ENCODE data around the gene HOXA3. TPM values are rescaled to one million over a fixed set of nuclear protein-coding genes. Genes with fewer than 3 reads are reported as not detected.

Gene HOXA3
- total RNA-seq, 6 donors from 2014 or later, result 0.20 to 11.4 (median 3.5) TPM

DNA sequence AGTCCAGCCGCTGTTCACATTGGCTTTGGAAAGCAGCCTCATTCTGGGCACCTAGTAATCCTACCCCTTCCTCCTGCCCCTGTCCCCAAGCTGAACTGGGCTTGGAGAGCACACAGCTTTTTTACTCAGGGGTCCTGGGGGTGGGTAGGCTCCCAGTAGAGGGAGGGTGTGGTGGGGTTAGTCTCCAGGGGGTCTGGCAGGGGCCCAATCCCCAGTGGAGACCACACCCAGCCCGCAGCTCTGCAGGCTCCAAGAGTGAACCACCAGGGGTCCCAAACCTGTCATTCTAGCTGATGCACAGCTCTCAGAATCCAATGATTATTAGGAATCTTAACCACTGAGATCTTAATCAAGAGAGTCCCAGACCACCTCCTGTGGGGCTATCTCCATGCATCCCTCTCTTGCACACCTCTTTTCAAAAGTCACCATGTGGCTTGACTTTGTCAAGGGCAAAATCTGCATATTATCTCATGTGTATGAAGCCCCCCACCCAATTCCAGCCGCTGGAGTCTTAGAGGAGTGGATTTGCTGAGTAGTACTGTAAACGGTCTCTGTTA lies 30.0 kb upstream of the HOXA3 start:
- Histone ChIP-seq H3K4me1 (peaks cover 29 to 41% (median 31%) of the 10 kb centered on the region in 4 donors), H3K4me3 (no peak overlapping the region), H3K27me3 (peaks cover 0 to 90% (median 56%) of the 10 kb centered on the region in 4 donors), H3K27ac (no peak overlapping the region), H3K9me3 (no peaks in the 10 kb centered on the region), H3K36me3 (no peaks in the 10 kb centered on the region)
- no peak for ATAC-seq (ENCODE audit: low FRiP score in 2 of 2)
- no peak for TF ChIP-seq EP300 (IDR thresholded peaks at IDR 0.05)
- no peak for TF ChIP-seq POLR2AphosphoS5 (IDR thresholded peaks at IDR 0.05)
- TF ChIP-seq POLR2A (IDR thresholded peaks at IDR 0.05), result no peak
- TF ChIP-seq, protein P1, sequence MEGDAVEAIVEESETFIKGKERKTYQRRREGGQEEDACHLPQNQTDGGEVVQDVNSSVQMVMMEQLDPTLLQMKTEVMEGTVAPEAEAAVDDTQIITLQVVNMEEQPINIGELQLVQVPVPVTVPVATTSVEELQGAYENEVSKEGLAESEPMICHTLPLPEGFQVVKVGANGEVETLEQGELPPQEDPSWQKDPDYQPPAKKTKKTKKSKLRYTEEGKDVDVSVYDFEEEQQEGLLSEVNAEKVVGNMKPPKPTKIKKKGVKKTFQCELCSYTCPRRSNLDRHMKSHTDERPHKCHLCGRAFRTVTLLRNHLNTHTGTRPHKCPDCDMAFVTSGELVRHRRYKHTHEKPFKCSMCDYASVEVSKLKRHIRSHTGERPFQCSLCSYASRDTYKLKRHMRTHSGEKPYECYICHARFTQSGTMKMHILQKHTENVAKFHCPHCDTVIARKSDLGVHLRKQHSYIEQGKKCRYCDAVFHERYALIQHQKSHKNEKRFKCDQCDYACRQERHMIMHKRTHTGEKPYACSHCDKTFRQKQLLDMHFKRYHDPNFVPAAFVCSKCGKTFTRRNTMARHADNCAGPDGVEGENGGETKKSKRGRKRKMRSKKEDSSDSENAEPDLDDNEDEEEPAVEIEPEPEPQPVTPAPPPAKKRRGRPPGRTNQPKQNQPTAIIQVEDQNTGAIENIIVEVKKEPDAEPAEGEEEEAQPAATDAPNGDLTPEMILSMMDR (IDR thresholded peaks at IDR 0.05), result no peak
- no peak for DNase-seq
- 21 to 32% methylated on average over 4 of the region's 4 CpGs for WGBS, 2 donors

DNA sequence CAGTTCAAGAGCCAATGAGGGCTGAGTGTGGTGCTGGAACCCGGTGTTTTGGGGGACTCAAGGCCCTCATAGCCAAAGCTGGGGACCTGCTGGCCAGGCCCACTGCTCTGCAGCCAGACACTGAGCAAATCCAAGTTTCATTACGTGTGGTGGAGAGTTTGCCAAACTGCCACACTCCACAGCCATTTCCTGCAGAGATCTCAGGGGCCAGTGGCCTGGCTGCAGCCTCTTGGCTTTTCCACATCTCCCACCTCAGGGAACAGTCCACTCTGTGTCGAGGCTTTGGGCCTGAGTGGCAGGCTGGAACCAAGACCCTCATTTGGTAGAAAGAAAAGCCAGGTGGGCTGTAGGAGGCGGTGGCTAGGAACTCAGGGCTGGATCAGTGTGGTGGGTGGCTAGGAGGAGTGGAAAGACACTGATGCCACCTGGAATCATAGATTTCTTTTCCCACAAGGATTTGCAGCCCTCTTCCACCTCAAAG lies 29.5 kb upstream of the HOXA3 start:
- WGBS, 2 donors, result 50 to 51% methylated on average over 4 of the region's 4 CpGs
- no peaks in the 10 kb centered on the region for H3K9me3 ChIP-seq
- no peak for TF ChIP-seq POLR2AphosphoS5 (IDR thresholded peaks at IDR 0.05)
- TF ChIP-seq POLR2A (IDR thresholded peaks at IDR 0.05), result no peak
- no peak for TF ChIP-seq EP300 (IDR thresholded peaks at IDR 0.05)
- TF ChIP-seq, protein P1 (IDR thresholded peaks at IDR 0.05), result no peak
- H3K36me3 ChIP-seq, result no peaks in the 10 kb centered on the region
- H3K4me1 ChIP-seq, result peaks cover 29 to 41% (median 31%) of the 10 kb centered on the region in 4 donors
- no peak overlapping the region for H3K4me3 ChIP-seq
- no peak overlapping the region for H3K27ac ChIP-seq
- DNase-seq, result no peak
- no peak for ATAC-seq (ENCODE audit: low FRiP score in 2 of 2)
- peaks cover 0 to 91% (median 56%) of the 10 kb centered on the region in 4 donors for H3K27me3 ChIP-seq

GRCh38 chr7:27180431-27181420 lies 28.3 kb upstream of the HOXA3 start:
- Histone ChIP-seq H3K4me3 (no peak overlapping the region), H3K27me3 (peaks cover 0 to 91% (median 54%) of the 10 kb centered on the region in 4 donors), H3K36me3 (no peaks in the 10 kb centered on the region), H3K4me1 (peaks cover 26 to 41% (median 31%) of the 10 kb centered on the region in 4 donors), H3K9me3 (no peaks in the 10 kb centered on the region), H3K27ac (no peak overlapping the region)
- TF ChIP-seq EP300 (IDR thresholded peaks at IDR 0.05), result no peak
- no peak for TF ChIP-seq POLR2AphosphoS5 (IDR thresholded peaks at IDR 0.05)
- DNase-seq (peak in 1 of 2 donors; percentile 34), ATAC-seq (ENCODE audit: low FRiP score in 2 of 2) (no peak)
- 57 to 84% methylated on average over 6 to 12 of the region's 12 CpGs for WGBS, 2 donors

DNA sequence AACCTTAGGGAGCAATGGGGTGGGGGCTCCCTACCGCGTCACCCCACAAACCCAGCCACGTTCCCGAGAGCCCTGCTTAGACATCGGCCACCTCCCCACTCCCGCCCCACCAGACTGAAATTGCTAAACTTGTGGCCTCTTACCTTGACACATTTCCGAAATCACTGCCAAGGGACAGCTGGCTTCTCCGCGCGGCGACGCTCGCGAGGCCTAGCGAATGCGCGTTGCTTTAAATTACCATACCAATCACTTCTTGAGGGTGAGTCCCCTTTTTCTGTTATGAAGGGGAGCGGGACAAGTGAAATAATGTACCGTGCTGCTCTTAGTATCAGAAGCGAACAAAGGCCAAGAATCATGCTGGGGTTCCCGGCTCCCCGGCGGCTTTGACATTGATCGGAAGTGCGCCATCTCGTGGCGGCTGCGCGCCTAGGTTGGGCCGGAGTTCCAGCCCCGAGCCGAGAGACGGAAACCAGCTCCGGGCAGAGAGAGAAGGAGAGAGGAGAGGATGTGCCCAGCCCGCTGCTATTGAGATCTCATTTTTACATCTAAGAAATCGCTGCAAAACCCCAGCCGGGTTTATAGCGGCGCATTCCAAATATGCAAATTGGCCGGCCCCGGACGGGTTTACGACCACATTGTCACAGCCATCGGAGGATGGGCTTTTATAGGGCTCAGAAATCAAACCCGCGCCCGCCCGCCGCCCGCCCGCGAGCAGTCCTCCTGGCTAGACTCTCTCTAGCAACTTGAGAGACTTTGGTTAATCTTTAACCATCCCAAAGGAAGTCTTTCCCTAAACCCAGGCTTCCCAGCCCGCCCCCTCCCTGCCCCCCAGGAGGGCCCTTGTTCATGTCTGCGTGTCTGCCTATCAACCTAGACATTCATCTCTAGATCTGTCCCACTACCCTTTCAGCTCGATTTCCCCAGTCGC lies 27.4 kb upstream of the HOXA3 start:
- Histone ChIP-seq H3K27me3 (peaks cover 0 to 91% (median 53%) of the 10 kb centered on the region in 4 donors), H3K36me3 (no peaks in the 10 kb centered on the region), H3K4me1 (peaks cover 19 to 35% (median 22%) of the 10 kb centered on the region in 4 donors), H3K4me3 (peak overlapping the region in 2 of 4 donors; percentile 0 to 15), H3K9me3 (no peaks in the 10 kb centered on the region), H3K27ac (no peak overlapping the region)
- DNase-seq, result peak; percentile 51 to 93
- ATAC-seq (ENCODE audit: low FRiP score in 2 of 2), result peak; percentile 59 to 84
- WGBS, 2 donors, result 15 to 18% methylated on average over 51 to 56 of the region's 56 CpGs
- TF ChIP-seq, protein P1 (IDR thresholded peaks at IDR 0.05), result peak; percentile 45 to 82 (median 64)
- no peak for TF ChIP-seq EP300 (IDR thresholded peaks at IDR 0.05)
